Epithelial cell of esophagus (primary cell): ENCODE results near the gene ZNF491.

Source experiments
- DNase-seq: peaks from one replicate; pipeline ENCODE4 v3.0.0; 2010; ENCODE audit warnings: low read depth
- H3K4me3 ChIP-seq: 2 replicates; pipeline ENCODE4 v1.5.1; 2011; ENCODE audit warnings: mild to moderate bottlenecking, low read length, control low read depth
- TF ChIP-seq, protein P1 (sequence below): IDR thresholded peaks from 2 replicates; pipeline ENCODE4 v1.5.1; 2011; ENCODE audit warnings: low read depth, mild to moderate bottlenecking, low read length, control low read depth, inconsistent platforms; ENCODE audit not compliant: insufficient read depth; ENCODE audit errors: missing control alignments

ZNF491 gene

DNA sequence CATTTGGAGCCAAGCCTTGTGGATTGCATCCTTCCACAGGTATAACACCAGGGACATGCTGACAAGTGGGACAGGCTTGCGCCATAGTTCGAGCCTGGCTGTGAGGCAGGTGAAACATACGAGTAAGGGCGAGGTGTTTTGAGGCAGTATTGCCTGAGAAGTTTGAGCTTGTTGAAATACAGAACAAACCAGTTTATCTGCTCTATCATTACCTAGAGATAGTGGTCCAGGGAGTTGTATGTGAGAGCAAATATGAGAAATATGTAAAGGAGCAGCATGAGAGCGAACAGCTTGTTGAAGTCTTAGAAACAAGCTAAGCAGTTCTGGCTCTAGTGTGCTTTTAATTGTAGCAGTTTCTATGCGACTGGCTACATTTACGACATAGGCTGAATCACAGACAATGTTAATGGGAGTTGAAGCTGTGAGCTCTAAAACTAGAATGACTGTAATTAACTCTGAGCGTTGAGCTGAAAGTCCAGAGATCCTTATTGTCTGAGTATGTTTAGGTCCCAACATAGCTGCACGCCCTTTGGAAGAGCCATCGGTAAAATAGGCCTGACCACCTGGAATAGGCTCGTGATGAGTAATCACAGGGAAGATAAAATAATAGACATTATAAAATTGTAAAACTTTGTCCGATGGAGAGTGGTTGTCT is 58.4 kb downstream of the ZNF491 start:
- peak; percentile 75 for DNase-seq

More for the DNA sequence above, 58.4 kb downstream of the ZNF491 start:
- TF ChIP-seq, protein P1, sequence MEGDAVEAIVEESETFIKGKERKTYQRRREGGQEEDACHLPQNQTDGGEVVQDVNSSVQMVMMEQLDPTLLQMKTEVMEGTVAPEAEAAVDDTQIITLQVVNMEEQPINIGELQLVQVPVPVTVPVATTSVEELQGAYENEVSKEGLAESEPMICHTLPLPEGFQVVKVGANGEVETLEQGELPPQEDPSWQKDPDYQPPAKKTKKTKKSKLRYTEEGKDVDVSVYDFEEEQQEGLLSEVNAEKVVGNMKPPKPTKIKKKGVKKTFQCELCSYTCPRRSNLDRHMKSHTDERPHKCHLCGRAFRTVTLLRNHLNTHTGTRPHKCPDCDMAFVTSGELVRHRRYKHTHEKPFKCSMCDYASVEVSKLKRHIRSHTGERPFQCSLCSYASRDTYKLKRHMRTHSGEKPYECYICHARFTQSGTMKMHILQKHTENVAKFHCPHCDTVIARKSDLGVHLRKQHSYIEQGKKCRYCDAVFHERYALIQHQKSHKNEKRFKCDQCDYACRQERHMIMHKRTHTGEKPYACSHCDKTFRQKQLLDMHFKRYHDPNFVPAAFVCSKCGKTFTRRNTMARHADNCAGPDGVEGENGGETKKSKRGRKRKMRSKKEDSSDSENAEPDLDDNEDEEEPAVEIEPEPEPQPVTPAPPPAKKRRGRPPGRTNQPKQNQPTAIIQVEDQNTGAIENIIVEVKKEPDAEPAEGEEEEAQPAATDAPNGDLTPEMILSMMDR, result no peak
- H3K4me3 ChIP-seq, result no peak overlapping the region
